GM12801 (cell line): ENCODE measurements around the gene BRINP3.

Source experiments
- CTCF ChIP-seq: IDR thresholded peaks from one replicate; pipeline ENCODE4 v1.5.1; 2011; ENCODE audit warnings: control low read depth; ENCODE audit not compliant: insufficient read length; ENCODE audit errors: extremely low read depth

BRINP3 gene

GRCh38 chr1:190399233-190399632 lies 78.4 kb downstream of the BRINP3 start:
- no peak for TF ChIP-seq CTCF

GRCh38 chr1:190391582-190391981 lies 86.1 kb downstream of the BRINP3 start:
- TF ChIP-seq CTCF: no peak

- TF ChIP-seq CTCF: no peak
Observed at GRCh38 chr1:190377991-190378390, 99.7 kb downstream of the BRINP3 start.

GRCh38 chr1:190377294-190377693 lies 100.4 kb downstream of the BRINP3 start:
- TF ChIP-seq CTCF: no peak

- TF ChIP-seq CTCF: no peak
Observed at GRCh38 chr1:190376044-190376443, 101.6 kb downstream of the BRINP3 start.

GRCh38 chr1:190373705-190374336 lies 103.8 kb downstream of the BRINP3 start:
- TF ChIP-seq CTCF: no peak

GRCh38 chr1:190367200-190367599 lies 110.5 kb downstream of the BRINP3 start:
- no peak for TF ChIP-seq CTCF

GRCh38 chr1:190365283-190365682 lies 112.4 kb downstream of the BRINP3 start:
- no peak for TF ChIP-seq CTCF
